Measurements from ENCODE around the gene STX16.

Gene STX16

GRCh38 chr20:58613061-58613854 lies 37.8 kb upstream of the STX16 start:
- TF ChIP-seq ZFX (IDR thresholded peaks at IDR 0.05; ENCODE audit: borderline replicate concordance) (no peak), CTCF (IDR thresholded peaks at IDR 0.05) (no peak)
- no peak overlapping the region for H3K27ac ChIP-seq

GRCh38 chr20:58614366-58614765 lies 36.7 kb upstream of the STX16 start:
- TF ChIP-seq ZFX (IDR thresholded peaks at IDR 0.05; ENCODE audit: borderline replicate concordance) (no peak), CTCF (IDR thresholded peaks at IDR 0.05) (no peak)
- H3K27ac ChIP-seq = no peak overlapping the region

- TF ChIP-seq ZFX (IDR thresholded peaks at IDR 0.05; ENCODE audit: borderline replicate concordance) (no peak), CTCF (IDR thresholded peaks at IDR 0.05) (no peak)
- H3K27ac ChIP-seq = no peak overlapping the region
Observed at GRCh38 chr20:58614984-58615760, 35.9 kb upstream of the STX16 start.

- no peak overlapping the region for H3K27ac ChIP-seq
- no peak for TF ChIP-seq ZFX (IDR thresholded peaks at IDR 0.05; ENCODE audit: borderline replicate concordance)
- no peak for TF ChIP-seq CTCF (IDR thresholded peaks at IDR 0.05)
Observed at GRCh38 chr20:58616411-58616810, 34.7 kb upstream of the STX16 start.

- TF ChIP-seq ZFX (IDR thresholded peaks at IDR 0.05; ENCODE audit: borderline replicate concordance) (no peak), CTCF (IDR thresholded peaks at IDR 0.05) (no peak)
- no peak overlapping the region for H3K27ac ChIP-seq
Observed at GRCh38 chr20:58617158-58617557, 33.9 kb upstream of the STX16 start.

- H3K27ac ChIP-seq = no peak overlapping the region
- no peak for TF ChIP-seq CTCF (IDR thresholded peaks at IDR 0.05)
- TF ChIP-seq ZFX (IDR thresholded peaks at IDR 0.05; ENCODE audit: borderline replicate concordance) = no peak
Observed at GRCh38 chr20:58618351-58619076, 32.6 kb upstream of the STX16 start.

All from 22Rv1 (cell line).